HepG2 (cell line): ENCODE results near the gene PLCG1. TPM values are rescaled to one million over a fixed set of nuclear protein-coding genes. Genes with fewer than 3 reads are reported as not detected.
A peak's percentile ranks its signal among the peaks of the same experiment; 100 is the strongest.

Source experiments
- CCAR2 ChIP-seq: fragments of 200-400 bp; formaldehyde crosslinking; optimal IDR thresholded peaks from 2 replicates; pipeline ENCODE3; 2018; ENCODE audit warnings: low read depth, mild to moderate bottlenecking, low read length, moderate library complexity
- FOSL1 ChIP-seq: sonication (generic); formaldehyde crosslinking; IDR thresholded peaks from 2 replicates; pipeline ENCODE4 v1.9.0; 2021; ENCODE audit warnings: missing genetic modification reagents, borderline replicate concordance
- FOSL2 ChIP-seq: sonication (generic); formaldehyde crosslinking; IDR thresholded peaks from 2 replicates; pipeline ENCODE4 v1.4.0; 2020; ENCODE audit warnings: missing genetic modification reagents
- GATAD2A ChIP-seq: IDR thresholded peaks from 2 replicates; pipeline ENCODE4 v1.6.1; 2016
- GPN1 ChIP-seq: sonication (generic); formaldehyde crosslinking; IDR thresholded peaks from 2 replicates; pipeline ENCODE4 v1.5.1; 2020; ENCODE audit warnings: missing genetic modification reagents, borderline replicate concordance
- IKZF4 ChIP-seq: sonication (generic); formaldehyde crosslinking; IDR thresholded peaks from 2 replicates; pipeline ENCODE4 v1.5.1; 2020; ENCODE audit warnings: borderline replicate concordance, mild to moderate bottlenecking, low read depth, missing genetic modification reagents; ENCODE audit errors: not compliant biosample characterization
- JARID2 ChIP-seq: sonication (generic); formaldehyde crosslinking; IDR thresholded peaks from 2 replicates; pipeline ENCODE4 v1.8.1; 2023; ENCODE audit warnings: missing genetic modification reagents, inconsistent platforms; ENCODE audit not compliant: insufficient replicate concordance
- KAT2B ChIP-seq: fragments of 150-350 bp; IDR thresholded peaks from 2 replicates; pipeline ENCODE4 v1.6.1; 2014; ENCODE audit warnings: low read depth, low read length, borderline replicate concordance
- MXD4 ChIP-seq: IDR thresholded peaks from 2 replicates; pipeline ENCODE4 v1.6.1; 2016; ENCODE audit warnings: mild to moderate bottlenecking, missing biosample characterization, missing genetic modification reagents
- MYC ChIP-seq: sonication (generic); formaldehyde crosslinking; IDR thresholded peaks from 2 replicates; pipeline ENCODE4 v1.9.0; 2021; ENCODE audit warnings: missing genetic modification reagents, borderline replicate concordance
- PAF1 ChIP-seq: IDR thresholded peaks from 2 replicates; pipeline ENCODE4 v1.6.1; 2016; ENCODE audit warnings: missing genetic modification reagents, missing compliant biosample characterization
- SP2 ChIP-seq: sonication (generic); formaldehyde crosslinking; IDR thresholded peaks from 2 replicates; pipeline ENCODE4 v1.5.1; 2020; ENCODE audit warnings: mild to moderate bottlenecking, missing genetic modification reagents
- TCF7 ChIP-seq: sonication (generic); IDR thresholded peaks from 2 replicates; pipeline ENCODE4 v1.6.1; 2016; ENCODE audit warnings: antibody characterized with exemption, low read depth
- XRCC5 ChIP-seq: fragments of 200-400 bp; formaldehyde crosslinking; optimal IDR thresholded peaks from 2 replicates; pipeline ENCODE3; 2017; ENCODE audit warnings: mild to moderate bottlenecking, low read length
- ZC3H4 ChIP-seq: sonication (generic); formaldehyde crosslinking; IDR thresholded peaks from 2 replicates; pipeline ENCODE4 v1.4.0; 2020; ENCODE audit warnings: missing genetic modification reagents, borderline replicate concordance
- ZFP36L1 ChIP-seq: sonication (generic); formaldehyde crosslinking; IDR thresholded peaks from 2 replicates; pipeline ENCODE4 v1.8.0; 2022; ENCODE audit warnings: mild to moderate bottlenecking, missing genetic modification reagents, moderate library complexity
- ZIK1 ChIP-seq: sonication (generic); formaldehyde crosslinking; IDR thresholded peaks from 2 replicates; pipeline ENCODE4 v1.5.0; 2020; ENCODE audit warnings: mild to moderate bottlenecking, low read depth, missing genetic modification reagents, borderline replicate concordance
- ZNF256 ChIP-seq: sonication (generic); formaldehyde crosslinking; conservative IDR thresholded peaks from 2 replicates; pipeline ENCODE4 v1.4.0; 2020; ENCODE audit warnings: missing genetic modification reagents
- ZNF335 ChIP-seq: sonication (generic); formaldehyde crosslinking; IDR thresholded peaks from 2 replicates; pipeline ENCODE4 v1.4.0; 2020; ENCODE audit warnings: missing genetic modification reagents
- ZNF547 ChIP-seq: sonication (generic); formaldehyde crosslinking; IDR thresholded peaks from 2 replicates; pipeline ENCODE4 v1.5.1; 2020; ENCODE audit warnings: mild to moderate bottlenecking, missing genetic modification reagents
- ZZZ3 ChIP-seq: sonication (generic); formaldehyde crosslinking; IDR thresholded peaks from 2 replicates; pipeline ENCODE4 v1.4.0; 2020; ENCODE audit warnings: missing genetic modification reagents, mild to moderate bottlenecking, borderline replicate concordance
- polyA plus RNA-seq, 8 experiments: library from polyadenylated mRNA; depleted of rRNA in 3 of 8; stranded (reverse) in 7 of 8; unstranded in 1 of 8; fragments of >200 nt; fragmentation: Illumina TruSeq in 4 of 8; extraction: Trizol in 4 of 8; gene quantifications; 2 replicates each; pipeline versions ENCODE4 v1.2.1 to v1.2.3, GENCODE V29; 2011 to 2016; ENCODE audit warnings: low read depth in 4 of 8, missing spikeins in 1 of 8, mixed read lengths in 1 of 8; ENCODE audit not compliant: insufficient read depth in 1 of 8
- total RNA-seq, 5 experiments: library from RNA; depleted of rRNA; stranded (reverse); fragments of >200 nt; fragmentation: Illumina TruSeq; extraction: Trizol; gene quantifications; 2 replicates each; pipeline ENCODE4 v1.2.3, GENCODE V29; 2016; ENCODE audit warnings: low read depth in 1 of 5
- TF ChIP-seq, protein P1 (sequence below): sonication (generic); formaldehyde crosslinking; IDR thresholded peaks from 2 replicates; pipeline ENCODE4 v1.4.0; 2020; ENCODE audit warnings: missing genetic modification reagents; ENCODE audit errors: not compliant biosample characterization
- TF ChIP-seq, protein P2 (sequence below): sonication (generic); formaldehyde crosslinking; IDR thresholded peaks from 2 replicates; pipeline ENCODE4 v1.9.0; 2021; ENCODE audit warnings: missing genetic modification reagents, mild to moderate bottlenecking, borderline replicate concordance
- TF ChIP-seq, protein P3 (sequence below): IDR thresholded peaks from 2 replicates; pipeline ENCODE4 v1.6.1; 2016; ENCODE audit warnings: mild to moderate bottlenecking
- TF ChIP-seq, protein P4 (sequence below): IDR thresholded peaks from 2 replicates; pipeline ENCODE4 v1.6.1; 2016; ENCODE audit warnings: missing compliant biosample characterization, missing genetic modification reagents, borderline replicate concordance

PLCG1 gene
- total and polyA plus RNA-seq, 2 of the 13 experiments (the other 11 are each of a cell fraction or from before 2014, with no cell fraction given): 85.3 to 158 TPM

DNA sequence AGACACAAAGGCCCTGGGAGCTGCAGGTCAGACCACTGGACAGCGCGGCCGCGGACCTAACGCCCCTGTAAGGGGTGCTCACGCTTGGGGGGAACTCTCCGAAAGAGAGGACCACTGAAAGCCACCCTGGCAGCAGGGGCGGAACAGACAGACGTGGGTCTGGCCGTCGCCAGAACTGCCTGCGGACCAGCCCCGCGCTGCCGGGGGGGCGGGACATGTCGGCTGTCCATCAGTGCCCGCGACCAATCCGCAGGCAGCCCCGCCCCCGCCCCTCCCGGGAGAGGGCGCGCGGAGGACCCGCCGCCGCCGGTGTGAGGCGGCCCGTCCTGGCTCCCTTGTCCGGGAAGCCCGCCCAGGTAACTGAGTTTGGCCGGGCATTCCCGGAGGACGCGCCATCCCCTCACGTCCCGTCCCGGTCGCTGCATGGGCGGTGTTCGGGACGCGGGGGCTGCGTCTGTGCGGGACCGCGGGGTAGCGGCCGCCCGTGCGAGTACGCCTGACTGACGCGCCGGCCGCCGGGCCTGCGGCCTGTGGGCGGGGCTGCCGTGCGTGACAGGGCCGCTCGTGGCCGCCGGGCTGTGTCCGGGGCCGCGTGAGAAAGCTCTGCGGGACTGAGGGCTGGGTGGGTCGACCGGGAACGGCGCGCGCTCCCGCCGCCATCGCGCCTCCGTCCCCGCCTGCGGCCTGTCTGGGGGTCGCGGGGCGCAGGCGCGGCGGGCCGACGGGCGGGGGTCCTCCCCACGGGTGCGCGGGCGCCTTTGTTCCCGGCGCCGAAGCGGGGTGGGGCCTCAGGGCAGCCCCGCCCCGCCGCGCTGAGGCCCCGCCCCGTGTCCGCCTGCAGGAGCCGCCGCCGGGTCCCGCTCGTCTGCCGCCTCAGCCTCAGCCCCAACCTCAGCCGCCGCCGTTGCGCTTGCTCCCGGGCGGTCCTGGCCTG is at the start of gene PLCG1 (continued):
- TF ChIP-seq, protein P1, sequence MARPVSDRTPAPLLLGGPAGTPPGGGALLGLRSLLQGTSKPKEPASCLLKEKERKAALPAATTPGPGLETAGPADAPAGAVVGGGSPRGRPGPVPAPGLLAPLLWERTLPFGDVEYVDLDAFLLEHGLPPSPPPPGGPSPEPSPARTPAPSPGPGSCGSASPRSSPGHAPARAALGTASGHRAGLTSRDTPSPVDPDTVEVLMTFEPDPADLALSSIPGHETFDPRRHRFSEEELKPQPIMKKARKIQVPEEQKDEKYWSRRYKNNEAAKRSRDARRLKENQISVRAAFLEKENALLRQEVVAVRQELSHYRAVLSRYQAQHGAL (CRISPR knock-in tag): peak; percentile 93
- TF ChIP-seq, protein P2, sequence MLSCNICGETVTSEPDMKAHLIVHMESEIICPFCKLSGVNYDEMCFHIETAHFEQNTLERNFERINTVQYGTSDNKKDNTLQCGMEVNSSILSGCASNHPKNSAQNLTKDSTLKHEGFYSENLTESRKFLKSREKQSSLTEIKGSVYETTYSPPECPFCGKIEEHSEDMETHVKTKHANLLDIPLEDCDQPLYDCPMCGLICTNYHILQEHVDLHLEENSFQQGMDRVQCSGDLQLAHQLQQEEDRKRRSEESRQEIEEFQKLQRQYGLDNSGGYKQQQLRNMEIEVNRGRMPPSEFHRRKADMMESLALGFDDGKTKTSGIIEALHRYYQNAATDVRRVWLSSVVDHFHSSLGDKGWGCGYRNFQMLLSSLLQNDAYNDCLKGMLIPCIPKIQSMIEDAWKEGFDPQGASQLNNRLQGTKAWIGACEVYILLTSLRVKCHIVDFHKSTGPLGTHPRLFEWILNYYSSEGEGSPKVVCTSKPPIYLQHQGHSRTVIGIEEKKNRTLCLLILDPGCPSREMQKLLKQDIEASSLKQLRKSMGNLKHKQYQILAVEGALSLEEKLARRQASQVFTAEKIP (CRISPR knock-in tag): no peak; the same call in 1 of the 2 replicates
- TF ChIP-seq XRCC5: no peak
- TF ChIP-seq FOSL2 (CRISPR knock-in tag): no peak; the same call in 1 of the 2 replicates
- peak; percentile 75; the same call in 1 of the 2 replicates for TF ChIP-seq ZNF335
- TF ChIP-seq, protein P3, sequence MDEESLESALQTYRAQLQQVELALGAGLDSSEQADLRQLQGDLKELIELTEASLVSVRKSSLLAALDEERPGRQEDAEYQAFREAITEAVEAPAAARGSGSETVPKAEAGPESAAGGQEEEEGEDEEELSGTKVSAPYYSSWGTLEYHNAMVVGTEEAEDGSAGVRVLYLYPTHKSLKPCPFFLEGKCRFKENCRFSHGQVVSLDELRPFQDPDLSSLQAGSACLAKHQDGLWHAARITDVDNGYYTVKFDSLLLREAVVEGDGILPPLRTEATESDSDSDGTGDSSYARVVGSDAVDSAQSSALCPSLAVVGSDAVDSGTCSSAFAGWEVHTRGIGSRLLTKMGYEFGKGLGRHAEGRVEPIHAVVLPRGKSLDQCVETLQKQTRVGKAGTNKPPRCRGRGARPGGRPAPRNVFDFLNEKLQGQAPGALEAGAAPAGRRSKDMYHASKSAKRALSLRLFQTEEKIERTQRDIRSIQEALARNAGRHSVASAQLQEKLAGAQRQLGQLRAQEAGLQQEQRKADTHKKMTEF: peak; percentile 90
- no peak for TF ChIP-seq ZIK1 (CRISPR knock-in tag)
- peak; percentile 98 for TF ChIP-seq SP2 (CRISPR knock-in tag)
- no peak; the same call in none of the 2 replicates for TF ChIP-seq ZZZ3
- TF ChIP-seq TCF7: no peak
- peak; percentile 62; the same call in 1 of the 2 replicates for TF ChIP-seq ZFP36L1
- TF ChIP-seq PAF1 (CRISPR knock-in tag): no peak
- TF ChIP-seq, protein P4, sequence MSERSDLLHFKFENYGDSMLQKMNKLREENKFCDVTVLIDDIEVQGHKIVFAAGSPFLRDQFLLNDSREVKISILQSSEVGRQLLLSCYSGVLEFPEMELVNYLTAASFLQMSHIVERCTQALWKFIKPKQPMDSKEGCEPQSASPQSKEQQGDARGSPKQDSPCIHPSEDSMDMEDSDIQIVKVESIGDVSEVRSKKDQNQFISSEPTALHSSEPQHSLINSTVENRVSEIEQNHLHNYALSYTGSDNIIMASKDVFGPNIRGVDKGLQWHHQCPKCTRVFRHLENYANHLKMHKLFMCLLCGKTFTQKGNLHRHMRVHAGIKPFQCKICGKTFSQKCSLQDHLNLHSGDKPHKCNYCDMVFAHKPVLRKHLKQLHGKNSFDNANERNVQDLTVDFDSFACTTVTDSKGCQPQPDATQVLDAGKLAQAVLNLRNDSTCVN: peak; percentile 57; the same call in 1 of the 2 replicates
- no peak for TF ChIP-seq KAT2B
- TF ChIP-seq FOSL1 (CRISPR knock-in tag): no peak
- no peak for TF ChIP-seq JARID2 (CRISPR knock-in tag)
- peak; percentile 71 for TF ChIP-seq MYC (CRISPR knock-in tag)
- no peak for TF ChIP-seq GATAD2A
- peak; percentile 76 for TF ChIP-seq ZNF547
- no peak for TF ChIP-seq GPN1
- no peak for TF ChIP-seq CCAR2
- peak; percentile 93 for TF ChIP-seq MXD4 (CRISPR knock-in tag)
- TF ChIP-seq IKZF4: no peak
- TF ChIP-seq ZC3H4 (CRISPR knock-in tag): 0 out of 2 replicates have a peak, but pooled peaks have one; percentile 83
- TF ChIP-seq ZNF256: peak; percentile 65; the same call in 1 of the 2 replicates
